GM19025 (cell line): ENCODE results near the gene RDH11.

ENCODE experiments used
- ATAC-seq: cut with Tn5 transposase; IDR thresholded peaks from one replicate; pipeline ENCODE4 v1.9.1; 2021; ENCODE audit warnings: mild to moderate bottlenecking, low read depth, moderate library complexity; ENCODE audit not compliant: unreplicated experiment

The RDH11 gene

GRCh38 chr14:67650694-67651093 is 44.9 kb downstream of the RDH11 start:
- ATAC-seq, result no peak

- no peak for ATAC-seq
Observed at GRCh38 chr14:67650151-67650550, 45.4 kb downstream of the RDH11 start.

GRCh38 chr14:67646131-67646530 is 49.4 kb downstream of the RDH11 start:
- no peak for ATAC-seq

GRCh38 chr14:67645414-67645813 is 50.1 kb downstream of the RDH11 start:
- no peak for ATAC-seq

GRCh38 chr14:67644428-67644827 is 51.1 kb downstream of the RDH11 start:
- no peak for ATAC-seq

GRCh38 chr14:67643713-67644112 is 51.9 kb downstream of the RDH11 start:
- ATAC-seq, result no peak

GRCh38 chr14:67641902-67642749 is 53.4 kb downstream of the RDH11 start:
- no peak for ATAC-seq

GRCh38 chr14:67641480-67641879 is 54.1 kb downstream of the RDH11 start:
- no peak for ATAC-seq

- no peak for ATAC-seq
Observed at GRCh38 chr14:67638642-67639041, 56.9 kb downstream of the RDH11 start.

- ATAC-seq, result no peak
Observed at GRCh38 chr14:67636361-67636919, 59.1 kb downstream of the RDH11 start.

- no peak for ATAC-seq
Observed at GRCh38 chr14:67633451-67634147, 62.0 kb downstream of the RDH11 start.

GRCh38 chr14:67630938-67631337 is 64.6 kb downstream of the RDH11 start:
- no peak for ATAC-seq

GRCh38 chr14:67630186-67630585 is 65.4 kb downstream of the RDH11 start:
- ATAC-seq, result no peak

- no peak for ATAC-seq
Observed at GRCh38 chr14:67627519-67627918, 68.0 kb downstream of the RDH11 start.
